Activated T-helper 17 cell treated with anti-CD3 and anti-CD28 coated beads, Interleukin-2, amount 50 U/mL, for 72 hours (primary cell): Measurements from ENCODE around the gene SLC38A5. TPM values are rescaled to one million over a fixed set of nuclear protein-coding genes. Genes with fewer than 3 reads are reported as not detected.

ENCODE experiments used
- ATAC-seq: fragments of 150-1000 bp; cut with Tn5 transposase; replicated peaks from 2 replicates; pipeline ENCODE4 v1.10.0; 2021; ENCODE audit warnings: mild to moderate bottlenecking, moderate library complexity
- H3K27ac Mint-ChIP-seq: one replicate; pipeline ENCODE4 v1.8.0; 2022; ENCODE audit warnings: mixed read lengths
- H3K27me3 Mint-ChIP-seq: one replicate; pipeline ENCODE4 v1.8.0; 2022; ENCODE audit warnings: mixed read lengths
- H3K36me3 Mint-ChIP-seq: one replicate; pipeline ENCODE4 v1.8.0; 2022; ENCODE audit warnings: low read depth, mild to moderate bottlenecking, mixed read lengths
- H3K4me1 Mint-ChIP-seq: one replicate; pipeline ENCODE4 v1.8.0; 2022; ENCODE audit warnings: mixed read lengths
- H3K4me3 Mint-ChIP-seq: one replicate; pipeline ENCODE4 v1.8.0; 2022; ENCODE audit warnings: mild to moderate bottlenecking, mixed read lengths
- H3K9me3 Mint-ChIP-seq: one replicate; pipeline ENCODE4 v1.8.0; 2022; ENCODE audit warnings: mixed read lengths
- total RNA-seq, 2 donors: library from RNA; stranded (reverse); gene quantifications; one replicate each; pipeline ENCODE4 v1.2.3, GENCODE V29; 2022

Gene SLC38A5
- total RNA-seq, 2 donors from 2014 or later: 130 to 170 TPM

DNA sequence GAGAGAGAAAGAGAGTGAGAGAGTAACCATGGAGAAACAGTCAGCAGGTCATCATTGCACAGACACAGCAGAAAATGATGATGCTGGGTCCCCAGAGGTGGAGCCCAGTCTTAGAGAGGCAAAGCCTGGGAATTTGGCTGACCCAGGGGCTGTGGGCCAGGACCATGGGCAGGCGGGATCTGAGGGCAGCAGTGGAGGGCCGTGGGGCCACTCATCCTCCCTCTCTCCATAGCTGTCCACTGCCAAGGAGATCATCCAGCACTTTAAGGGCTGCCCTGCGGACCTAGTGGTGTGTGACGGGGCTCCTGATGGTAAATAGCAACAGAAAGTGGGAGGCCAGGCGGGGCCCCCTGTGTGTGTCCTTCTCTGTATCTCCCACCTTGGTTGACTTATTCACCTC, 8.7 kb upstream of the SLC38A5 start:
- no peak for ATAC-seq
- Mint-ChIP-seq H3K9me3 (no peaks in the 10 kb centered on the region), H3K36me3 (peaks cover 83% of the 10 kb centered on the region), H3K27ac (no peak overlapping the region), H3K4me1 (peaks cover 10% of the 10 kb centered on the region), H3K27me3 (no peaks in the 10 kb centered on the region), H3K4me3 (peak overlapping the region; percentile 80)

DNA sequence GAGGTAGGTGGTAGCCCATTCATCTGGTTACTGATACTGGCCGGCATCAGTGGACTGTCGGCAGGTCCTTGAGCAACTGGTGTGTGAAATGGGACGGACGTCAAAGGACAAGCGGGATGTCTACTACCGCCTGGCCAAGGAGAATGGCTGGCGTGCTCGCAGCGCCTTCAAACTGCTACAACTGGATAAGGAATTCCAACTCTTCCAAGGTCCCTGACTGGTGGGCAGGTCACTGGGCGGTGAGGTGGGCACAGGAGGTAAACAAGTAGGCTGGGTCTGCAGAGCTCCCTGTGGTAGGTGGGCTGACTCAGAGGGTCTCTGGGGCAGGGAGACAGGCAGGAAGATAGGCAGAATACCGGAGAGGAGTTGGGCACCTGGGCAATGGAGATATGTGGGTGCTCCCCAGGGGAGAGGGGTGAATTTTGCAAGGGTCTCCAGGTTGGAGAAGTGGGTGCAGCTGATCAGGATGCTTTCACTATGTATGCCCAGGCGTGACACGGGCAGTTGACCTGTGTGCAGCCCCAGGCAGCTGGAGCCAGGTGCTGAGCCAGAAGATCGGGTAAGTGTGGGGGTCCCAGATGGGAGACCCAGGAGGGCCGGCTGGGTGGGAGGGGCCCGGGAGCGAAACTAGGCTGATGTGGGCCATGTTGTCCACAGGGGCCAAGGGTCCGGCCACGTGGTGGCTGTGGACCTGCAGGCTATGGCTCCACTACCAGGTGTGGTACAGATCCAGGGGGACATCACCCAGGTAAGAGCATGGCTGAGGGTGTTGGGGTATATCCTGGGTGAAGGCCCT, 8.1 kb upstream of the SLC38A5 start:
- Mint-ChIP-seq H3K4me3 (peak overlapping the region; percentile 80), H3K27me3 (no peaks in the 10 kb centered on the region), H3K36me3 (peaks cover 77% of the 10 kb centered on the region), H3K4me1 (peaks cover 10% of the 10 kb centered on the region), H3K9me3 (no peaks in the 10 kb centered on the region), H3K27ac (peak overlapping the region; percentile 96)
- no peak for ATAC-seq

DNA sequence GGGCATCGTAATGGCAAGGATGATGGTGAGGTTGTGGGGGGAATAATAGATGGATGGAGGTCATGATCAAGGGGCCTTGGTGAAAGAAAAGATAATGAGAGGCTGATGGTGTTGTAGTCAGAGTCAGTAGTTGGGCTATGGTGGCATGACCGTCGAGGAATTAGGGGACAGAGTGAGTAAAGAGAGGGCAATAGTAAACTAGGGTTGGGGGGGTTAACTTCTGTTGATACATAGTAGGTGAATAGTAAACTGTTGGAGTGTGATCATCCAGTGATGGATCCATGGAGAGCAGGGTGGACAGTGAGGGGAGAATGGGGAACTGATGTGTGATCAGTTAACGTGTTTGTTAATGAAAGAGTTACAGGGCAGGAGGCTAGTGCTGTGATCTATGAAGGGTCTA, 6.9 kb upstream of the SLC38A5 start:
- no peaks in the 10 kb centered on the region for H3K9me3 Mint-ChIP-seq
- peak overlapping the region; percentile 96 for H3K27ac Mint-ChIP-seq
- no peaks in the 10 kb centered on the region for H3K27me3 Mint-ChIP-seq
- H3K4me1 Mint-ChIP-seq: peaks cover 10% of the 10 kb centered on the region
- ATAC-seq: no peak
- peaks cover 64% of the 10 kb centered on the region for H3K36me3 Mint-ChIP-seq
- peak overlapping the region; percentile 80 for H3K4me3 Mint-ChIP-seq

DNA sequence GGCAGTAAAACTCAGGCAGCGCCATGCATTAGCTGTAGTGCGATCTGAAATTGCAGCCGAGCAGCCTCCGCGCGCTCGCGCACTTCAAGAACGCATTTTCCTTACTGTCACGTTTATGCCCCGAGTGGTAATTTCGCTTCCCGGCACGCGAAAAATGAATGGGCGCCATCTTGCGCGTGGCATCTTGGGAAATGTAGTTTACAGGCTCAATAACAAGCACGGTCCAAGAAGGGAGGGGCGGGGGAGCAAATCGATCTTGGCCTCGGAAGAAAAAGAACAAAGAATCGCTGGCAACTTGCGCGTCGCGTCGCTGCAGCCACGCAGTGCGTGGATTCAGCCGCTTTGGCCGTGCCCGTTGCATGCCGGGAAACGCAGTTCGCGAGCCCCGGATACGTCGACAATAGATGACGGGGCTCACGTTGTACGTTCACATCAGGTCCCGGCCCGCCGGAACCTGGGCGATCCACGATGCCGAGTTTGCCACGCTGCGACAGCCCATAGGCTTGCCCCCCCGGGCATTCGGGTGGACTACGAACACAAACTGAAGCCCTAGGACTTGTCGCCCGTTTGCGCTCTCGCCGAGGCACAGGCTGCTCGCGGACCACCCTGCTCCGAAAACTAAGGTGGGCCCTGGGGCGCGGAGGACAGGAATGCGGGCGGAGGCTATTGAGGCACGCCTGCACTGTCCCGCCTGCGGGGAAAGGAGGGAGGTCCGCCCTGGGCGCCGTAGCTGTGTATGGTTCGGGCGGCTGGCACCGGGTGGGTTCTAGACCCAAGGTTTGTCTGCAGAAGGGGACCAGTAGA, 5.9 kb upstream of the SLC38A5 start, which contains the start of gene FTSJ1:
FTSJ1 (plus strand) TSS at position 426 of the 804 bp plus-strand sequence. CDS start 1,849 bp downstream, outside the sequence.
- Mint-ChIP-seq H3K27ac (peak within 1 kb of the TSS; percentile 96), H3K9me3 (no peaks in the 10 kb centered on the region), H3K36me3 (peaks cover 55% of the 10 kb centered on the region)

DNA sequence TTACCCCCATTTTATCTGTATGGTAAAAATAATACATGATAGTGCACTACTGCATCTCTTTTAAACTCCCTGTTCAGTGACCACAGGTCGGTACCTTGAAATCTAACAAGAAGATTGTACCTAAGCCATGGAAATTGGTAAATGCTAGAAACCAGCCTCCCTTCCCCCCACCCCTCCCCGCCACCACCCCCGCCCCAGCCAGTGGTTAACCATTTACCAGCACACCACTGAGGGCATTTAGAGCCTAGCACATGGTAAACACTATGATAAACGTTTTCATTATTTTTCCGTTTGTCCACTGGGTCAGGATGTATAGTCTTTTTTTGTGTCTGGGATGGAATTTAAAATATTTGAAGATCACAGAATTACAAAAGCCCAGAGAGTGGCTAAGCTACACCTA, 5.2 kb upstream of the SLC38A5 start:
- peak overlapping the region; percentile 80 for H3K4me3 Mint-ChIP-seq
- peaks cover 10% of the 10 kb centered on the region for H3K4me1 Mint-ChIP-seq
- H3K27ac Mint-ChIP-seq: peak overlapping the region; percentile 96
- no peak for ATAC-seq
- no peaks in the 10 kb centered on the region for H3K9me3 Mint-ChIP-seq
- peaks cover 48% of the 10 kb centered on the region for H3K36me3 Mint-ChIP-seq
- no peaks in the 10 kb centered on the region for H3K27me3 Mint-ChIP-seq

More for the DNA sequence above, 5.9 kb upstream of the SLC38A5 start, which contains the start of gene FTSJ1:
- Mint-ChIP-seq H3K4me1 (peaks cover 10% of the 10 kb centered on the region), H3K4me3 (peak within 1 kb of the TSS; percentile 80), H3K27me3 (no peaks in the 10 kb centered on the region)
- peak; percentile 95 for ATAC-seq

DNA sequence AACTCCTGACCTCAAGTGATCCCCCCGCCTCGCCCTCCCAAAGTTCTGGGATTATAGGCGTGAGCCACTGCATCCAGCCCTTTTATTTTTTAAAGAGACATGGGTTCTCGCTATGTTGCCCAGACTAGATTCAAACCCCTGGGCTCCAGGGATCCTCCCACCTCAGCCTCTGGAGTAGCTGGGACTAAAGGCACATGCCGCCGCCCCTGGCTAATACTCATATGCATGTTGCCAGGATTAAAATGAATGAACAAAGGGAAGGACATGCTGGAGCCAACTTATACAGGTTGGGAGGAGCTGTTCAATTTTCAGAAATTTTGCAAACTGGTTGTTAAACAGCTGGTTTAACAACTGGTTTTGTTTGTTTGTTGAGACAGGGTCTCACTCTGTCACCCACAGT, 4.5 kb upstream of the SLC38A5 start:
- peak overlapping the region; percentile 80 for H3K4me3 Mint-ChIP-seq
- peaks cover 41% of the 10 kb centered on the region for H3K36me3 Mint-ChIP-seq
- peaks cover 14% of the 10 kb centered on the region for H3K4me1 Mint-ChIP-seq
- H3K27me3 Mint-ChIP-seq: no peaks in the 10 kb centered on the region
- peak overlapping the region; percentile 15 for H3K27ac Mint-ChIP-seq
- no peaks in the 10 kb centered on the region for H3K9me3 Mint-ChIP-seq
- ATAC-seq: no peak

DNA sequence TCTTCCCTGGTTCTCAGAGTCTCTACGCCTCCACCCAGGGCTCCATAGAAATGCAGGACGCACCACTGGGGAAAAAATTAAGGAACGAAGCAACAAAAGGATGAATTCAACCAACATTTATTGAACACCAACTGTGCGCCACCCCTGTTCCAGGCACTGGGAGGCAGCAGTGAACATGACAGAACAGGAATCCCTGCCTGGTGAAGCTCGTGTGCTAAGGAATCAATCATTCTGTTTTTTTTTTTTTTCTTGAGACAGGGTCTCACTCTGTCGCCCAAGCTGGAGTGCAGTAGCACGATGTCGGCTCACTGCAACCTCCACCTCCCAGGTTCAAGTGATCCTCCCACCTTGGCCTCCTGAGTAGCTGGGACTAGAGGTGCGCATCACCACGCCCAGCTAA, 4.1 kb upstream of the SLC38A5 start:
- Mint-ChIP-seq H3K27me3 (no peaks in the 10 kb centered on the region), H3K9me3 (no peaks in the 10 kb centered on the region), H3K27ac (no peak overlapping the region)

DNA sequence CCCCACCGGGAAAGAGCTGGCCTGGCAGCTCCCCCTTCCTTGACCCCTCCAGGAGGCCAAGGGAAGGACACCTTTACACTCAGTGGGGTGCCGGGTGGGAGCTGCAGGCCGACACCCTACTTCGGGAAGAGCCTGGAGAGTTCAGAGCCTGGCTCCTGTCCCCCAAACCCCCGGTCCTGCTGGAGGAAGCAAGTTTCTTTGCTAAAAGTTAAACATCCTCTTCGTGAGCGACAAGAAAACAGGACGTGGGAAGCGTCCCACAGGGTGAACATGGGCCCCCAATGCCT, 3.6 kb upstream of the SLC38A5 start:
- peaks cover 18% of the 10 kb centered on the region for H3K4me1 Mint-ChIP-seq
- peaks cover 37% of the 10 kb centered on the region for H3K36me3 Mint-ChIP-seq
- H3K27me3 Mint-ChIP-seq: no peaks in the 10 kb centered on the region
- H3K27ac Mint-ChIP-seq: no peak overlapping the region
- no peaks in the 10 kb centered on the region for H3K9me3 Mint-ChIP-seq
- no peak overlapping the region for H3K4me3 Mint-ChIP-seq
- ATAC-seq: no peak

More for the DNA sequence above, 4.1 kb upstream of the SLC38A5 start:
- ATAC-seq: no peak
- Mint-ChIP-seq H3K4me1 (peaks cover 18% of the 10 kb centered on the region), H3K36me3 (peaks cover 39% of the 10 kb centered on the region), H3K4me3 (no peak overlapping the region)

DNA sequence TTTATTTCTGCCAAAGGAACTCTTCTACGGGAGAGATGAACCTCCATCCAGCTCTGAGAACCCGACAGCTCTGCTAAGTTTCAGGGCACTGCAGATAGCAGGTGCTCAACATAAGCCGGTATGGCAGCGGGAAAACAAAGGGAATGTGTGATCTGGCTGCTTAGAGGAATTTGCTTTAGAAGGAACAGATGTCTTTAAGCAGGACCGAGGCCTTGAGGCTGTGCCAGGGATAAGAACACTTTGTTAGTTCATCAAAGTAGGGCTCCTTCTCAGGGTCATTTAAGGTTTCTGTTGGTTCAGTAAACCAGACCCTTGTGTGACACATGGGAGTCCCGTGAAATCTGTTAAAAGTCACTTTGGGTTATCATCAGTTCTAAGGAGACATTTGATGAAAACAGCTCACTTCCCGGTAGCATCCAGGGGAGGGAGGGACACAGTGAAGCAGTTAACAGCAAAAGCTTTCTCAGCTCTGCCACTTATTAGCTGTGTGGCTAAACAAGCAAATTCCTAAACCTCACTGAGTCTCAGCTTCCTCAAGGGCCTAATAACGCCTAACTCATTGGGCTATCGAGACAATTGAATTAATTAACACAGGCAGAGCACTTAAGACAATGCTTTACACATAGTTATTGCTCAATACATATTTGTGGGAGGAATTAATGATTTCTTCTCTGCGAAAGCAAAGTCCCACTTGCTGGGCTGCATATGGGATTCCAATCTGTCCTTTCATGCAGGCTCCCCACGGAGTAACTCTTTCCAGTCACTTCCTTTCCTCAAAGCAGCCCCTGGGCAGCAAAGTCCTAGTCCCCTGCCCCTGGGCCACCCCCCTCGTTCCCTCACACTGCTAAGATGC, 3.0 kb upstream of the SLC38A5 start:
- H3K27ac Mint-ChIP-seq: no peak overlapping the region
- no peaks in the 10 kb centered on the region for H3K9me3 Mint-ChIP-seq
- no peak for ATAC-seq
- H3K4me3 Mint-ChIP-seq: no peak overlapping the region
- no peaks in the 10 kb centered on the region for H3K27me3 Mint-ChIP-seq
- H3K4me1 Mint-ChIP-seq: peaks cover 18% of the 10 kb centered on the region
- H3K36me3 Mint-ChIP-seq: peaks cover 37% of the 10 kb centered on the region

DNA sequence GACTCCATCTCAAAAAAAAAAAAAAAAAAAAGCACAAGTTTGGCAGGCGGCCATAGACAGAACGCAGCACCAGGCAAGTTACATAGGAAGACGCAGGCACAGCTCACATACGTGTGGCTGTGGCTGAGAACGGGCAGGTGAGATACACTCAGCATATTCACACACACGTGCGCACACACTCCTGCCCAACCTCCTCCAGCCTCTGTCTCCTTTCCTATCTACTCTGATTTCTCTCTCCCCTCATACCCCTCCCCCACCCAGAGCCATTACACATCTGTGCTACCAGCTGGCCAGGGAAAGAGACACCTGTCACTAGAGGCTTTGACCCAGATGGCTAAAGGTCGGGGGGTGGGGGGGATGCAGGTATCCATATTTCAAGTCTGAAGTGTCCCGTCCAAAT, 2.2 kb upstream of the SLC38A5 start:
- Mint-ChIP-seq H3K36me3 (peaks cover 37% of the 10 kb centered on the region), H3K9me3 (no peaks in the 10 kb centered on the region), H3K27me3 (no peaks in the 10 kb centered on the region), H3K4me1 (peaks cover 13% of the 10 kb centered on the region), H3K4me3 (no peak overlapping the region), H3K27ac (no peak overlapping the region)
- ATAC-seq: no peak

DNA sequence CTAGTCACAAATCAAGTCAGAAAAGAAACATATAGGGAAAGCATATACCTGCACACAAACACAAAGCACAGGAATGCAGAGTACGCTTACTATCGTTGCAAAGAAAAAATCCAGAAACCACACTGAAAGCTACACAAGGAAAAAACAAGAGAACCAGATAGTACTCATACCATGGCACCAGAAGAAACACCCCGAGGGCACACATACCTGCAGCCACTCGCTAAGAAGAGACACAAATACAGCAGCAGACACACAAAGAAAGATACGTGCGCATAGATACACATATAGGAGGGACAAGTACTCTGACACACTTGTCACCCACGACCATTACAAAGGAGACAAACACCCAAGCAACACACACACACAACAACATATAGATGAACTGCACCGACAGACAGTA, 1.4 kb upstream of the SLC38A5 start:
- H3K9me3 Mint-ChIP-seq: no peaks in the 10 kb centered on the region
- H3K4me3 Mint-ChIP-seq: no peak overlapping the region
- H3K36me3 Mint-ChIP-seq: peaks cover 37% of the 10 kb centered on the region
- no peak overlapping the region for H3K27ac Mint-ChIP-seq
- H3K27me3 Mint-ChIP-seq: no peaks in the 10 kb centered on the region
- H3K4me1 Mint-ChIP-seq: peaks cover 7% of the 10 kb centered on the region
- no peak for ATAC-seq

DNA sequence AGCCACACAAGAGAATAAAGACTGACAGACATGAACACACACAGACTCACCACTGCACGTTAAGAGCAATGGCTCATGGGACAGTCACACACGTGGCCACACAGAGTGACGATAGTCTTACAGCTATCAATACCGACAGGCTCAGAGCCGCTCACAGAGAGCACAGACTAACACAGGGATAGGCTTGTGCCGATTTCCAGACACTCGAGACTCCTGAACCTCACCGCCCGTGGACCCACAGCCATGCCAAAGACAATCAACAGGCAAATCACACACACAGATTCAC, 716 bp upstream of the SLC38A5 start:
- Mint-ChIP-seq H3K9me3 (no peaks in the 10 kb centered on the region), H3K27ac (no peak overlapping the region), H3K27me3 (no peaks in the 10 kb centered on the region), H3K4me1 (peaks cover 8% of the 10 kb centered on the region), H3K4me3 (no peak overlapping the region), H3K36me3 (peaks cover 37% of the 10 kb centered on the region)
- no peak for ATAC-seq

DNA sequence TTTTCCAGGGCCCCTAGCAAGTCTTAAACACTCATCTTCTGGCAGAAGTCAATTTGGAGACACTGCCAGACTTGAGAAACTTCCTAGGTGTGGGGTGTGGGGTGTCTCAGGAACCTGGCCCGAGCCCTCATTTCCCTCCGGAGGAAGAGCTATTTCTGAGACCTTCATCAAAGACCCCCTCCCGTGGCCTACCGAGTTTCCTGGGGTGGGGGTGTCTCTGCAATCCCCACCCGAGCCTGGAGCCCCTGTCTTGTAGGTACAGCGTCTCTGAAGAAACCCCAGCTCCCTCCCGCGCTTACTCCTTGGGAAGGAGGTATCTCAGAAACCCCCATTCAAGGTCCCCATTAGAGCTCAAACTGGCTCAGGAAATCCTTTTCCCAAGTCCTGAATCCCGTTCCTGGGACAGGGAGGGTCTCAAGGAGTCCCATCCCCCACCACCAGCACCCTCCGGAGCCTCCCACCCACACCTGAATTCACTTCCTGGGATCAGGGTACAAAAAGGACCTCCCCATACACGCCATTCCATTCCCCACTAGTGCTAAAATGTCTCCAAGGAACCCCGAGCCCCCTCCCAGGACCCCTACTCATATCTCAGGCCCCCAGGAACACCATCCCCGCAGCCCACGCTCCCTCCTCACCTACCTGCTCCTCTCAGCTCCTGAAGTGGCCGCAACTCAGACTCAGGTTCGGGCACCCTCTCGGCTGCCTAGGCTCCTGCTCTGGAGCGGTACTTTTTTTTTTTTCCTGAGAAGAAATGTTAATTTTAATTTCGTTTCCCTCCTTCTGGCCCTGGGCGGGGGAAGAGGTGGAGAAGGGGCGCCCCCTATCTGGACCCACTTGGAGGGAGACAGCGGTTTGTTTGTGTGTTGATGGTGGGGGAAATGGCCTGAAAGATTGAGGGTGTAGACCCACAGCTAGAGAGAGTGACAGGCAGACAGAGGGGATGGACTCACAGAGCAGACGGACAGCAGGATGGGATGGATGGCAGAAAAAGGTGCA, 1.1 kb downstream of the SLC38A5 start:
- Mint-ChIP-seq H3K27me3 (no peaks in the 10 kb centered on the region), H3K9me3 (no peaks in the 10 kb centered on the region), H3K4me3 (peak overlapping the region; percentile 98), H3K4me1 (peaks cover 20% of the 10 kb centered on the region), H3K36me3 (peaks cover 52% of the 10 kb centered on the region), H3K27ac (peak overlapping the region; percentile 97)
- peak; percentile 42 for ATAC-seq
